GM21576 (cell line): Measurements from ENCODE around the gene SLC45A2.
"Not testable (repeated sequence)": the region's sequence is repeated elsewhere in the genome, so short reads cannot be mapped to it uniquely, and the experiment has no call there.

Source experiments
- ATAC-seq: cut with Tn5 transposase; IDR thresholded peaks from one replicate; pipeline ENCODE4 v1.9.1; 2021; ENCODE audit warnings: mild to moderate bottlenecking, moderate library complexity; ENCODE audit not compliant: unreplicated experiment

SLC45A2 gene

GRCh38 chr5:33984671-33985124 lies at the start of gene SLC45A2:
Gene SLC45A2, minus strand, starts transcription at chr5:33984693. Its CDS starts 110 bp downstream, at chr5:33984583.
- no peak for ATAC-seq

- no peak for ATAC-seq
Measured at GRCh38 chr5:34031966-34032365, 47.5 kb upstream of the SLC45A2 start.

GRCh38 chr5:34031117-34031516 lies 46.6 kb upstream of the SLC45A2 start:
- no peak for ATAC-seq

- not testable (repeated sequence) for ATAC-seq
Measured at GRCh38 chr5:34030585-34030984, 46.1 kb upstream of the SLC45A2 start.

- ATAC-seq, result no peak
Measured at GRCh38 chr5:34030048-34030447, 45.6 kb upstream of the SLC45A2 start.

- ATAC-seq, result no peak
Measured at GRCh38 chr5:34028349-34028748, 43.9 kb upstream of the SLC45A2 start.

- no peak for ATAC-seq
Measured at GRCh38 chr5:34026089-34026761, 41.7 kb upstream of the SLC45A2 start.

GRCh38 chr5:34022121-34022705 lies 37.7 kb upstream of the SLC45A2 start:
- ATAC-seq, result peak; percentile 88

GRCh38 chr5:34021334-34021733 lies 36.8 kb upstream of the SLC45A2 start:
- no peak for ATAC-seq

GRCh38 chr5:34020726-34021125 lies 36.2 kb upstream of the SLC45A2 start:
- no peak for ATAC-seq

GRCh38 chr5:34017254-34017653 lies 32.8 kb upstream of the SLC45A2 start:
- ATAC-seq, result no peak

GRCh38 chr5:34016750-34017149 lies 32.3 kb upstream of the SLC45A2 start:
- ATAC-seq, result no peak

GRCh38 chr5:34016222-34016621 lies 31.7 kb upstream of the SLC45A2 start:
- ATAC-seq, result no peak

GRCh38 chr5:34015120-34015822 lies 30.8 kb upstream of the SLC45A2 start:
- ATAC-seq, result no peak

GRCh38 chr5:34014626-34015025 lies 30.1 kb upstream of the SLC45A2 start:
- no peak for ATAC-seq

GRCh38 chr5:34013547-34013946 lies 29.1 kb upstream of the SLC45A2 start:
- no peak for ATAC-seq

GRCh38 chr5:34012791-34013190 lies 28.3 kb upstream of the SLC45A2 start:
- ATAC-seq, result no peak

GRCh38 chr5:34011536-34011935 lies 27.0 kb upstream of the SLC45A2 start:
- ATAC-seq, result no peak

- not testable (repeated sequence) for ATAC-seq
Measured at GRCh38 chr5:34010146-34010545, 25.7 kb upstream of the SLC45A2 start.

GRCh38 chr5:34009610-34010009 lies 25.1 kb upstream of the SLC45A2 start:
- no peak for ATAC-seq

GRCh38 chr5:34008802-34009201 lies 24.3 kb upstream of the SLC45A2 start:
- no peak for ATAC-seq
